HEK293 (cell line): Measurements from ENCODE around the gene TNFAIP8.

Experiments used
- CTCF ChIA-PET: fragments of 350-600 bp; formaldehyde crosslinking; extraction: SDS; loops from one replicate; lab custom pipeline; 2021; ENCODE audit warnings: antibody characterized with exemption; lab: Yijun Ruan, JAX
- POLR2A ChIA-PET: fragments of 300-600 bp; formaldehyde crosslinking; extraction: SDS; loops from one replicate; lab custom pipeline; 2020; ENCODE audit warnings: antibody characterized with exemption, inconsistent platforms; lab: Yijun Ruan, JAX
- H3K27ac ChIP-seq: fragments of 200-500 bp; sonication (Bioruptor generic); 2 replicates; pipeline ENCODE4 v1.5.1; 2014; ENCODE audit warnings: low read depth, low read length, control low read depth, inconsistent platforms; ENCODE audit errors: extremely low read depth
- H3K36me3 ChIP-seq, 2 experiments: fragments of 200-500 bp in 1 of 2; sonication (Bioruptor generic) in 1 of 2; 1 replicate in 1 of 2; 2 replicates in 1 of 2; pipeline ENCODE4 v1.5.1; 2014 to 2017; ENCODE audit warnings: inconsistent platforms in 2 of 2, low read length in 2 of 2; ENCODE audit not compliant: control insufficient read depth in 2 of 2, insufficient read depth in 1 of 2
- H3K4me1 ChIP-seq: fragments of 200-500 bp; sonication (Bioruptor generic); 2 replicates; pipeline ENCODE4 v1.5.1; 2014; ENCODE audit warnings: mild to moderate bottlenecking, low read length, inconsistent platforms; ENCODE audit not compliant: control insufficient read depth, insufficient read depth
- H3K4me3 ChIP-seq: 2 replicates; pipeline ENCODE4 v1.5.1; 2011; ENCODE audit warnings: low read depth, mild to moderate bottlenecking, control low read depth, low read length, moderate library complexity
- H3K9me3 ChIP-seq: fragments of 200-500 bp; sonication (Bioruptor generic); 2 replicates; pipeline ENCODE4 v1.5.1; 2014; ENCODE audit warnings: low read depth, low read length, inconsistent platforms; ENCODE audit not compliant: control insufficient read depth, insufficient read depth
- EGR2 ChIP-seq: fragments of 450-650 bp; formaldehyde crosslinking; IDR thresholded peaks from 2 replicates; pipeline ENCODE4 v1.5.1; 2016; ENCODE audit warnings: low read depth, missing biosample characterization, missing genetic modification characterization
- FEZF1 ChIP-seq: fragments of 450-650 bp; formaldehyde crosslinking; IDR thresholded peaks from 2 replicates; pipeline ENCODE4 v1.5.1; 2016; ENCODE audit warnings: missing biosample characterization, missing genetic modification characterization
- GFI1B ChIP-seq: fragments of 450-650 bp; formaldehyde crosslinking; IDR thresholded peaks from 2 replicates; pipeline ENCODE4 v1.5.1; 2016; ENCODE audit warnings: missing biosample characterization, missing genetic modification characterization
- GLIS1 ChIP-seq: fragments of 450-650 bp; formaldehyde crosslinking; IDR thresholded peaks from 2 replicates; pipeline ENCODE4 v1.5.1; 2016; ENCODE audit warnings: missing biosample characterization, missing genetic modification characterization
- IKZF3 ChIP-seq: fragments of 450-650 bp; IDR thresholded peaks from 2 replicates; pipeline ENCODE4 v1.5.0; 2018; ENCODE audit warnings: missing biosample characterization, mild to moderate bottlenecking, missing genetic modification characterization, moderate library complexity
- PRDM4 ChIP-seq: fragments of 450-650 bp; formaldehyde crosslinking; IDR thresholded peaks from 2 replicates; pipeline ENCODE4 v1.5.1; 2017; ENCODE audit warnings: missing biosample characterization, missing genetic modification characterization
- PRDM6 ChIP-seq: fragments of 450-650 bp; formaldehyde crosslinking; IDR thresholded peaks from 2 replicates; pipeline ENCODE4 v1.5.1; 2017; ENCODE audit warnings: missing biosample characterization, missing genetic modification characterization
- RBAK ChIP-seq: fragments of 450-650 bp; formaldehyde crosslinking; IDR thresholded peaks from 2 replicates; pipeline ENCODE4 v1.5.1; 2016; ENCODE audit warnings: missing biosample characterization, missing genetic modification characterization
- ZBTB11 ChIP-seq: fragments of 450-650 bp; formaldehyde crosslinking; conservative IDR thresholded peaks from 2 replicates; pipeline ENCODE4 v1.5.1; 2016; ENCODE audit warnings: low read depth, missing biosample characterization, missing genetic modification characterization
- ZBTB21 ChIP-seq: fragments of 450-650 bp; formaldehyde crosslinking; IDR thresholded peaks from 2 replicates; pipeline ENCODE4 v1.5.1; 2017; ENCODE audit warnings: missing biosample characterization, missing genetic modification characterization
- ZEB2 ChIP-seq: fragments of 450-650 bp; formaldehyde crosslinking; IDR thresholded peaks from 2 replicates; pipeline ENCODE4 v1.5.1; 2016; ENCODE audit warnings: missing biosample characterization, missing genetic modification characterization
- ZFHX2 ChIP-seq: fragments of 450-650 bp; formaldehyde crosslinking; conservative IDR thresholded peaks from 2 replicates; pipeline ENCODE4 v1.5.1; 2016; ENCODE audit warnings: missing biosample characterization, missing genetic modification characterization
- ZNF18 ChIP-seq: fragments of 450-650 bp; formaldehyde crosslinking; IDR thresholded peaks from 2 replicates; pipeline ENCODE4 v1.5.1; 2016; ENCODE audit warnings: missing biosample characterization, missing genetic modification characterization
- ZNF184 ChIP-seq: fragments of 450-650 bp; IDR thresholded peaks from 2 replicates; pipeline ENCODE4 v1.5.1; 2018; ENCODE audit warnings: missing biosample characterization, mild to moderate bottlenecking, missing genetic modification characterization
- ZNF248 ChIP-seq: fragments of 450-650 bp; formaldehyde crosslinking; IDR thresholded peaks from 2 replicates; pipeline ENCODE4 v1.5.1; 2017; ENCODE audit warnings: missing biosample characterization, missing genetic modification characterization
- ZNF302 ChIP-seq: fragments of 450-650 bp; formaldehyde crosslinking; IDR thresholded peaks from 2 replicates; pipeline ENCODE4 v1.5.1; 2016; ENCODE audit warnings: missing biosample characterization, missing genetic modification characterization, low read depth
- ZNF473 ChIP-seq: fragments of 450-650 bp; formaldehyde crosslinking; IDR thresholded peaks from 2 replicates; pipeline ENCODE4 v1.5.1; 2017; ENCODE audit warnings: missing biosample characterization, missing genetic modification characterization
- ZNF501 ChIP-seq: fragments of 450-650 bp; formaldehyde crosslinking; IDR thresholded peaks from 2 replicates; pipeline ENCODE4 v1.5.1; 2016; ENCODE audit warnings: missing biosample characterization, missing genetic modification characterization
- ZNF555 ChIP-seq: fragments of 450-650 bp; formaldehyde crosslinking; conservative IDR thresholded peaks from 2 replicates; pipeline ENCODE4 v1.5.1; 2017; ENCODE audit warnings: missing biosample characterization, mild to moderate bottlenecking, missing genetic modification characterization, inconsistent platforms
- ZNF560 ChIP-seq: fragments of 450-650 bp; formaldehyde crosslinking; IDR thresholded peaks from 2 replicates; pipeline ENCODE4 v1.5.1; 2017; ENCODE audit warnings: missing biosample characterization, missing genetic modification characterization, borderline replicate concordance
- ZNF580 ChIP-seq: fragments of 450-650 bp; formaldehyde crosslinking; IDR thresholded peaks from 2 replicates; pipeline ENCODE4 v1.5.1; 2016; ENCODE audit warnings: missing biosample characterization, missing genetic modification characterization
- ZNF621 ChIP-seq: fragments of 450-650 bp; formaldehyde crosslinking; IDR thresholded peaks from 2 replicates; pipeline ENCODE4 v1.5.1; 2017; ENCODE audit warnings: missing biosample characterization, missing genetic modification characterization
- ZNF624 ChIP-seq: fragments of 450-650 bp; formaldehyde crosslinking; IDR thresholded peaks from 2 replicates; pipeline ENCODE4 v1.5.1; 2017; ENCODE audit warnings: missing biosample characterization, missing genetic modification characterization
- ZNF660 ChIP-seq: fragments of 450-650 bp; IDR thresholded peaks from 2 replicates; pipeline ENCODE4 v1.5.1; 2018; ENCODE audit warnings: missing biosample characterization, mild to moderate bottlenecking, missing genetic modification characterization
- ZXDB ChIP-seq: fragments of 450-650 bp; formaldehyde crosslinking; IDR thresholded peaks from 2 replicates; pipeline ENCODE4 v1.5.1; 2016; ENCODE audit warnings: missing biosample characterization, missing genetic modification characterization

The TNFAIP8 gene

GRCh38 chr5:119360905-119361593 is 5.2 kb downstream of the TNFAIP8 start:
- Histone ChIP-seq H3K36me3 (no peaks in the 10 kb centered on the region), H3K4me1 (peaks cover 33% of the 10 kb centered on the region), H3K9me3 (no peaks in the 10 kb centered on the region), H3K27ac (no peak overlapping the region), H3K4me3 (no peak overlapping the region)
- POLR2A ChIA-PET = interaction anchor here (1.0 kb wide), 1 partner anchor 93 kb away, joined by 3 read pairs; no protein-coding TSS in a partner anchor
- no peak for TF ChIP-seq ZNF621 (tag by site-specific recombination)
- TF ChIP-seq ZBTB11 = no peak
- no peak for TF ChIP-seq ZBTB21
- peak; percentile 60 for TF ChIP-seq ZFHX2 (tag by site-specific recombination)
- TF ChIP-seq ZNF184 = no peak
- no peak for TF ChIP-seq IKZF3 (tag by site-specific recombination)
- peak; percentile 43; the same call in 1 of the 2 replicates for TF ChIP-seq EGR2 (tag by site-specific recombination)
- TF ChIP-seq ZNF18 (tag by site-specific recombination) = no peak
- no peak for TF ChIP-seq GFI1B (tag by site-specific recombination)
- TF ChIP-seq ZNF560 = no peak
- TF ChIP-seq GLIS1 (tag by site-specific recombination) = no peak
- no peak for TF ChIP-seq ZNF248 (tag by site-specific recombination)
- no peak for TF ChIP-seq ZNF624 (tag by site-specific recombination)
- no peak for TF ChIP-seq ZEB2
- no peak for TF ChIP-seq ZNF555 (tag by site-specific recombination)
- no peak for TF ChIP-seq PRDM4
- CTCF ChIA-PET = interaction anchor here (0.8 to 2.5 kb wide), 4 partner anchors 25 to 201 kb away, joined by 3 to 10 read pairs (median 3); no protein-coding TSS in a partner anchor

GRCh38 chr5:119361594-119362125 is 5.8 kb downstream of the TNFAIP8 start:
- no peaks in the 10 kb centered on the region for H3K36me3 ChIP-seq
- POLR2A ChIA-PET = no interaction called here
- no peak for TF ChIP-seq ZNF660
- TF ChIP-seq ZNF18 (tag by site-specific recombination) = no peak
- TF ChIP-seq ZNF302 (tag by site-specific recombination) = no peak
- no peak for TF ChIP-seq ZNF501 (tag by site-specific recombination)
- no peak for TF ChIP-seq FEZF1 (tag by site-specific recombination)
- no peak for TF ChIP-seq ZNF580 (tag by site-specific recombination)
- no peak for TF ChIP-seq ZNF473 (tag by site-specific recombination)
- no peak for TF ChIP-seq PRDM6
- TF ChIP-seq RBAK (tag by site-specific recombination) = no peak
- TF ChIP-seq ZXDB (tag by site-specific recombination) = no peak

More at GRCh38 chr5:119361594-119362125, 5.8 kb downstream of the TNFAIP8 start:
- CTCF ChIA-PET = interaction anchor here (0.9 to 2.5 kb wide), 3 partner anchors 50 to 200 kb away, joined by 3 to 10 read pairs (median 3); no protein-coding TSS in a partner anchor
- Histone ChIP-seq H3K4me1 (peaks cover 33% of the 10 kb centered on the region), H3K27ac (no peak overlapping the region), H3K4me3 (no peak overlapping the region), H3K9me3 (no peaks in the 10 kb centered on the region)
